HFFc6 (cell line): ENCODE results near the gene HS3ST3A1. TPM values are rescaled to one million over a fixed set of nuclear protein-coding genes. Genes with fewer than 3 reads are reported as not detected.

ENCODE experiments used
- DNase-seq: peaks from one replicate; pipeline ENCODE4 v3.0.0-alpha.2; 2018
- H3K27ac Mint-ChIP-seq: 2 replicates; pipeline ENCODE4 v1.8.0; 2020; ENCODE audit warnings: mild to moderate bottlenecking, mixed read lengths
- H3K27me3 Mint-ChIP-seq: 2 replicates; pipeline ENCODE4 v1.8.0; 2021; ENCODE audit warnings: mild to moderate bottlenecking, moderate library complexity, mixed read lengths; ENCODE audit not compliant: insufficient read depth
- H3K36me3 Mint-ChIP-seq: 2 replicates; pipeline ENCODE4 v1.8.0; 2021; ENCODE audit warnings: low read depth, mixed read lengths
- H3K4me1 Mint-ChIP-seq: 2 replicates; pipeline ENCODE4 v1.8.0; 2020; ENCODE audit warnings: low read depth, mixed read lengths
- H3K4me3 Mint-ChIP-seq: 2 replicates; pipeline ENCODE4 v1.8.0; 2020; ENCODE audit warnings: mild to moderate bottlenecking, moderate library complexity, mixed read lengths
- H3K9me3 Mint-ChIP-seq: 2 replicates; pipeline ENCODE4 v1.8.0; 2020; ENCODE audit warnings: mild to moderate bottlenecking, mixed read lengths
- CTCF ChIP-seq: fragments of 200-600 bp; sonication (generic); IDR thresholded peaks from 2 replicates; pipeline ENCODE4 v1.5.0; 2021; ENCODE audit warnings: antibody characterized with exemption, mild to moderate bottlenecking
- total RNA-seq, 6 experiments: library from RNA; stranded (reverse); fragmentation: NEBNext Ultra II Directional; extraction: Animal tissue kit (Norgen Biotek cat#: 25700); gene quantifications; 2 replicates in 1 of 6; 3 replicates in 5 of 6; pipeline ENCODE4 v1.2.3, GENCODE V29; 2021

HS3ST3A1 gene
- total RNA-seq, 6 experiments from 2014 or later, result 29.4 to 45.8 (median 36.5) TPM

GRCh38 chr17:13580790-13581189 lies 20.9 kb downstream of the HS3ST3A1 start:
- H3K36me3 Mint-ChIP-seq, result peaks cover 40% of the 10 kb centered on the region
- H3K9me3 Mint-ChIP-seq, result no peaks in the 10 kb centered on the region
- H3K4me1 Mint-ChIP-seq, result peaks cover 58% of the 10 kb centered on the region
- no peak for DNase-seq
- no peak overlapping the region for H3K27ac Mint-ChIP-seq
- no peaks in the 10 kb centered on the region for H3K27me3 Mint-ChIP-seq
- TF ChIP-seq CTCF, result no peak
- H3K4me3 Mint-ChIP-seq, result no peak overlapping the region

- peaks cover 50% of the 10 kb centered on the region for H3K4me1 Mint-ChIP-seq
- peaks cover 47% of the 10 kb centered on the region for H3K36me3 Mint-ChIP-seq
- no peaks in the 10 kb centered on the region for H3K9me3 Mint-ChIP-seq
- H3K27me3 Mint-ChIP-seq, result no peaks in the 10 kb centered on the region; the same call in 1 of the 2 replicates
- 0 out of 2 replicates have a peak overlapping the region, but pooled peaks have one; percentile 7 for H3K27ac Mint-ChIP-seq
- TF ChIP-seq CTCF, result peak; percentile 61
- no peak overlapping the region for H3K4me3 Mint-ChIP-seq
- no peak for DNase-seq
Measured at GRCh38 chr17:13576661-13577526, 24.8 kb downstream of the HS3ST3A1 start.

GRCh38 chr17:13575922-13576419 lies 25.8 kb downstream of the HS3ST3A1 start:
- Mint-ChIP-seq H3K4me1 (peaks cover 53% of the 10 kb centered on the region), H3K4me3 (no peak overlapping the region), H3K9me3 (no peaks in the 10 kb centered on the region), H3K36me3 (peaks cover 53% of the 10 kb centered on the region), H3K27ac (no peak overlapping the region), H3K27me3 (no peaks in the 10 kb centered on the region; the same call in 1 of the 2 replicates)
- no peak for DNase-seq
- no peak for TF ChIP-seq CTCF

GRCh38 chr17:13575466-13575865 lies 26.3 kb downstream of the HS3ST3A1 start:
- peaks cover 56% of the 10 kb centered on the region for H3K4me1 Mint-ChIP-seq
- no peaks in the 10 kb centered on the region for H3K9me3 Mint-ChIP-seq
- peaks cover 56% of the 10 kb centered on the region for H3K36me3 Mint-ChIP-seq
- H3K27ac Mint-ChIP-seq, result no peak overlapping the region
- no peak for DNase-seq
- H3K4me3 Mint-ChIP-seq, result no peak overlapping the region
- H3K27me3 Mint-ChIP-seq, result no peaks in the 10 kb centered on the region; the same call in 1 of the 2 replicates
- no peak for TF ChIP-seq CTCF

GRCh38 chr17:13572581-13572980 lies 29.1 kb downstream of the HS3ST3A1 start:
- Mint-ChIP-seq H3K36me3 (peaks cover 77% of the 10 kb centered on the region), H3K27ac (no peak overlapping the region), H3K4me3 (no peak overlapping the region), H3K4me1 (peaks cover 82% of the 10 kb centered on the region), H3K27me3 (no peaks in the 10 kb centered on the region; the same call in 1 of the 2 replicates), H3K9me3 (peaks cover 3% of the 10 kb centered on the region)
- no peak for DNase-seq
- no peak for TF ChIP-seq CTCF
